Erythroblast (primary cell): ENCODE measurements around the gene ESRRA.

Experiments used
- GATA1 ChIP-seq: IDR thresholded peaks from 2 replicates; pipeline ENCODE4 v1.6.1; 2011; ENCODE audit warnings: low read depth, mild to moderate bottlenecking, control low read depth, low read length, moderate library complexity
- POLR2A ChIP-seq: IDR thresholded peaks from 2 replicates; pipeline ENCODE4 v1.6.1; 2011; ENCODE audit warnings: mild to moderate bottlenecking, low read length

DNA sequence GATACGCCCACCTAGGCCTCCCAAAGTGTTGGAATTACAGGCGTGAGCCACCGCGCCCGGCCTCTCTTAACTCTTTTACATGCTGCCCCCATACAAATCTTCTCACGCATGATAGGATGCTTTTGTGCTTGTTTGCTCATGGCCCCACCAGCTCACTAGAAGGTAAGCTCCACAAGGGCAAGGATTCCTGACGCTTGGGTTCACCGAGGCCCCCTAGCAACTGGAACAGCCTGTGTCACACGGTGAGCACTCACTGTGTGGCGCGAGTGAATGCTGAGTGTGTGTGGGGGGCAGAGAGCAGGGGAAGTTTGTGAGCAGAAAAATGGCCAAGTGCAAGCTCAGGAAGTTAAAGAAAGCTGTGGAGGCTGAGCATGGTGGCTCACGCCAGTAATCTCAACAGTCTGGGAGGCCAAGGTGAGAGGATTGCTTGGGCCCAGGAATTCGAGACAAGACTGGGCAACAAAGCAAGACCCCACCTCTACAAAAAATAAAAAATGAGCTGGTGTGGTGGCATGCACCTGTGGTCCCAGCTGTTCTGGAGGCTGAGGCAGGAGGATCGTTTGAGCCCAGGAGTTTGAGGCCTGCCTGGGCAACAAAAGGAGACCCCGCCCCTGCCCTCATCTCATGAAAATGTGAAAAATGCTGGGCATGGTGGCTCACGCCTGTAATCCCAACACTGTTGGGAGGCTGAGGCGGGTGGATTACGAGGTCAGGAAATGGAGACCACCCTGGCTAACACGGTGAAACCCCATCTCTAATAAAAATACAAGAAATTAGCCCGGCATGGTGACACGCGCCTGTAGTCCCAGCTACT lies 23.2 kb upstream of the ESRRA start:
- TF ChIP-seq POLR2A: no peak
- no peak for TF ChIP-seq GATA1
